H9 (cell line): ENCODE measurements around the gene DAB1. TPM values are rescaled to one million over a fixed set of nuclear protein-coding genes. Genes with fewer than 3 reads are reported as not detected.

Source experiments
- DNase-seq: peaks from one replicate; pipeline ENCODE4 v3.0.0-alpha.2; 2017
- H2AFZ ChIP-seq: one replicate; pipeline ENCODE4 v1.6.1; 2013; ENCODE audit warnings: mild to moderate bottlenecking, low read length, control low read depth, moderate library complexity
- H2AK5ac ChIP-seq: 2 replicates; pipeline ENCODE4 v1.6.1; 2013; ENCODE audit warnings: low read length, control low read depth, mixed read lengths; ENCODE audit not compliant: insufficient read length
- H2BK120ac ChIP-seq: one replicate; pipeline ENCODE4 v1.6.1; 2013; ENCODE audit warnings: low read depth, mild to moderate bottlenecking, low read length, control low read depth, inconsistent platforms; ENCODE audit not compliant: poor library complexity, severe bottlenecking
- H2BK12ac ChIP-seq: 2 replicates; pipeline ENCODE4 v1.6.1; 2013; ENCODE audit warnings: low read length, control low read depth, mixed read lengths, low read depth; ENCODE audit not compliant: insufficient read length
- H2BK15ac ChIP-seq: 2 replicates; pipeline ENCODE4 v1.6.1; 2013; ENCODE audit warnings: low read depth, low read length, control low read depth
- H2BK20ac ChIP-seq: one replicate; pipeline ENCODE4 v1.6.1; 2013; ENCODE audit warnings: low read depth, mild to moderate bottlenecking, low read length, control low read depth, inconsistent platforms; ENCODE audit not compliant: poor library complexity, severe bottlenecking
- H2BK5ac ChIP-seq: 2 replicates; pipeline ENCODE4 v1.6.1; 2013; ENCODE audit warnings: low read length, control low read depth, mixed read lengths; ENCODE audit not compliant: insufficient read length
- H3K14ac ChIP-seq: 2 replicates; pipeline ENCODE4 v1.6.1; 2013; ENCODE audit warnings: low read length, control low read depth; ENCODE audit not compliant: insufficient read depth
- H3K18ac ChIP-seq: 2 replicates; pipeline ENCODE4 v1.6.1; 2013; ENCODE audit warnings: low read depth, mild to moderate bottlenecking, mixed read lengths, low read length, control low read depth; ENCODE audit not compliant: insufficient read length
- H3K23ac ChIP-seq: 2 replicates; pipeline ENCODE4 v1.6.1; 2013; ENCODE audit warnings: low read length, control low read depth, mixed read lengths, low read depth; ENCODE audit not compliant: insufficient read length
- H3K23me2 ChIP-seq: 2 replicates; pipeline ENCODE4 v1.6.1; 2013; ENCODE audit warnings: low read depth, mild to moderate bottlenecking, mixed read lengths, low read length, control low read depth; ENCODE audit not compliant: insufficient read length, poor library complexity, severe bottlenecking
- H3K27ac ChIP-seq: 2 replicates; pipeline ENCODE4 v1.5.1; 2013; ENCODE audit warnings: low read length, control low read depth, mixed read lengths, low read depth; ENCODE audit not compliant: insufficient read length
- H3K27me3 ChIP-seq: 2 replicates; pipeline ENCODE4 v1.6.1; 2013; ENCODE audit warnings: low read length, control low read depth, inconsistent platforms; ENCODE audit not compliant: insufficient read depth
- H3K4ac ChIP-seq: 2 replicates; pipeline ENCODE4 v1.6.1; 2013; ENCODE audit warnings: low read depth, mild to moderate bottlenecking, control low read depth, inconsistent platforms, low read length, moderate library complexity
- H3K4me1 ChIP-seq: 2 replicates; pipeline ENCODE4 v1.6.1; 2013; ENCODE audit warnings: low read length, control low read depth, inconsistent platforms; ENCODE audit not compliant: insufficient read depth
- H3K4me2 ChIP-seq: 2 replicates; pipeline ENCODE4 v1.6.1; 2013; ENCODE audit warnings: low read length, control low read depth, mixed read lengths; ENCODE audit not compliant: insufficient read length, insufficient read depth
- H3K56ac ChIP-seq: 2 replicates; pipeline ENCODE4 v1.6.1; 2013; ENCODE audit warnings: low read depth, mild to moderate bottlenecking, mixed read lengths, low read length, control low read depth; ENCODE audit not compliant: insufficient read length
- H3K79me1 ChIP-seq: 2 replicates; pipeline ENCODE4 v1.6.1; 2013; ENCODE audit warnings: low read depth, mild to moderate bottlenecking, moderate library complexity, low read length, control low read depth, inconsistent platforms; ENCODE audit not compliant: insufficient read depth, poor library complexity, severe bottlenecking
- H3K79me2 ChIP-seq: 2 replicates; pipeline ENCODE4 v1.6.1; 2013; ENCODE audit warnings: low read length, control low read depth, inconsistent platforms; ENCODE audit not compliant: insufficient read depth
- H3K9ac ChIP-seq: 2 replicates; pipeline ENCODE4 v1.6.1; 2013; ENCODE audit warnings: low read length, control low read depth, mixed read lengths; ENCODE audit not compliant: insufficient read length; ENCODE audit errors: extremely low read depth
- H3K9me3 ChIP-seq: one replicate; pipeline ENCODE4 v1.6.1; 2013; ENCODE audit warnings: low read depth, low read length, inconsistent platforms; ENCODE audit not compliant: control insufficient read depth
- H3T11ph ChIP-seq: one replicate; pipeline ENCODE4 v1.6.1; 2013; ENCODE audit warnings: mild to moderate bottlenecking, low read length, control low read depth, inconsistent platforms
- H4K20me1 ChIP-seq: one replicate; pipeline ENCODE4 v1.6.1; 2013; ENCODE audit not compliant: control insufficient read depth, insufficient read length, insufficient read depth
- H4K5ac ChIP-seq: 2 replicates; pipeline ENCODE4 v1.6.1; 2013; ENCODE audit warnings: low read depth, mild to moderate bottlenecking, mixed read lengths, low read length, control low read depth; ENCODE audit not compliant: insufficient read length
- H4K8ac ChIP-seq: replicated peaks from 2 replicates; pipeline ENCODE4 v1.6.1; 2013; ENCODE audit warnings: low read length, control low read depth, mixed read lengths, low read depth; ENCODE audit not compliant: insufficient read length
- H4K91ac ChIP-seq: 2 replicates; pipeline ENCODE4 v1.6.1; 2013; ENCODE audit warnings: low read depth, mild to moderate bottlenecking, moderate library complexity, mixed read lengths, low read length, control low read depth; ENCODE audit not compliant: insufficient read length
- H3K27ac Mint-ChIP-seq, 3 experiments: 2 replicates in 2 of 3; 3 replicates in 1 of 3; pipeline ENCODE4 v1.8.0; 2020 to 2021; ENCODE audit warnings: mixed read lengths in 3 of 3, mild to moderate bottlenecking in 1 of 3, moderate library complexity in 1 of 3
- H3K27me3 Mint-ChIP-seq: 2 replicates; pipeline ENCODE4 v1.8.0; 2021; ENCODE audit warnings: low read depth, mild to moderate bottlenecking, moderate library complexity, mixed read lengths
- H3K36me3 Mint-ChIP-seq, 3 experiments: 2 replicates in 2 of 3; 3 replicates in 1 of 3; pipeline ENCODE4 v1.8.0; 2020 to 2021; ENCODE audit warnings: low read depth in 3 of 3, mixed read lengths in 3 of 3; ENCODE audit not compliant: insufficient read depth in 1 of 3
- H3K4me1 Mint-ChIP-seq, 2 experiments: 2 replicates each; pipeline ENCODE4 v1.8.0; 2020; ENCODE audit warnings: mixed read lengths in 2 of 2
- H3K4me3 Mint-ChIP-seq, 2 experiments: 2 replicates in 1 of 2; 3 replicates in 1 of 2; pipeline ENCODE4 v1.8.0; 2020 to 2021; ENCODE audit warnings: mild to moderate bottlenecking in 2 of 2, mixed read lengths in 2 of 2, moderate library complexity in 1 of 2
- H3K9me3 Mint-ChIP-seq, 2 experiments: 2 replicates in 1 of 2; 3 replicates in 1 of 2; pipeline ENCODE4 v1.8.0; 2020; ENCODE audit warnings: mild to moderate bottlenecking in 2 of 2, mixed read lengths in 2 of 2, moderate library complexity in 1 of 2
- CTCF ChIP-seq: fragments of 200-600 bp; sonication (generic); conservative IDR thresholded peaks from 3 replicates; pipeline ENCODE4 v1.8.0; 2021; ENCODE audit warnings: antibody characterized with exemption, mild to moderate bottlenecking
- WGBS: extraction: QIAGEN DNeasy Blood & Tissue Kit; methylation state at CpG from one replicate; pipeline ENCODE4 v1.1.7; 2013; ENCODE audit warnings: missing lambda C conversion rate, low lambda C conversion rate, mixed read lengths; ENCODE audit not compliant: insufficient read length; ENCODE audit errors: extremely low coverage; 5-methylcytosine and 5-hydroxymethylcytosine counted together
- total RNA-seq: library from RNA; stranded (reverse); gene quantifications from 2 replicates; pipeline ENCODE4 v1.2.1, GENCODE V29; 2021

DAB1 gene
- total RNA-seq, 1 experiment from 2014 or later = 9.3 TPM

- H4K20me1 ChIP-seq = no peaks in the 10 kb centered on the region
- H3K56ac ChIP-seq = no peak overlapping the region
- Mint-ChIP-seq H3K36me3 (no peaks in the 10 kb centered on the region), H3K27me3 (no peaks in the 10 kb centered on the region), H3K9me3 (no peaks in the 10 kb centered on the region), H3K4me3 (no peak overlapping the region), H3K4me1 (peaks cover 7 to 8% of the 10 kb centered on the region in 2 experiments), H3K27ac (no peak overlapping the region)
- H3K79me1 ChIP-seq = no peaks in the 10 kb centered on the region
- TF ChIP-seq CTCF = no peak
- DNase-seq = no peak
- no peak overlapping the region for H4K5ac ChIP-seq
- H2AK5ac ChIP-seq = no peak overlapping the region
- H3K4me1 ChIP-seq = peaks cover 6% of the 10 kb centered on the region; the same call in 1 of the 2 replicates
- no peak overlapping the region for H2BK120ac ChIP-seq
- no peaks in the 10 kb centered on the region for H3K23me2 ChIP-seq
- H2BK20ac ChIP-seq = no peak overlapping the region
- no peak overlapping the region for H3K4ac ChIP-seq
- no peak overlapping the region for H2BK5ac ChIP-seq
- H3K27me3 ChIP-seq = no peaks in the 10 kb centered on the region
- H3K14ac ChIP-seq = no peak overlapping the region
- no peak overlapping the region for H3K9ac ChIP-seq
- H4K8ac ChIP-seq = no peak overlapping the region
- H3K27ac ChIP-seq = no peak overlapping the region
- no peak overlapping the region for H2BK12ac ChIP-seq
- no peak overlapping the region for H3K4me2 ChIP-seq
- no peak overlapping the region for H3K23ac ChIP-seq
- no peak overlapping the region for H2BK15ac ChIP-seq
- WGBS = no CpG with 5 or more reads among the region's 3 CpGs
- H3K18ac ChIP-seq = no peak overlapping the region
- H3K9me3 ChIP-seq = no peaks in the 10 kb centered on the region
- H3K79me2 ChIP-seq = no peaks in the 10 kb centered on the region
- H2AFZ ChIP-seq = no peak overlapping the region
- H4K91ac ChIP-seq = no peak overlapping the region
- H3T11ph ChIP-seq = no peak overlapping the region
Measured at GRCh38 chr1:57464756-57465155, 40.9 kb upstream of the DAB1 start.
